HT-29 (cell line): Measurements from ENCODE around the gene GPR15LG. TPM values are rescaled to one million over a fixed set of nuclear protein-coding genes. Genes with fewer than 3 reads are reported as not detected.

Source experiments
- DNase-seq: peaks from one replicate; pipeline ENCODE4 v3.0.0-alpha.2; 2015; ENCODE audit warnings: low spot score
- total RNA-seq: library from RNA; depleted of rRNA; stranded (reverse); fragments of >200 nt; shearing (Covaris generic); gene quantifications from 2 replicates; pipeline ENCODE4 v1.2.3, GENCODE V29; 2014

GPR15LG gene
- total RNA-seq, 1 experiment from 2014 or later = not detected

GRCh38 chr10:84193327-84193726, 19.7 kb downstream of the GPR15LG start:
- no peak for DNase-seq

GRCh38 chr10:84193846-84194423, 20.3 kb downstream of the GPR15LG start:
- DNase-seq = no peak

- DNase-seq = no peak
Measured at GRCh38 chr10:84194424-84195043, 20.9 kb downstream of the GPR15LG start, which contains the start of gene CDHR1. Gene CDHR1 (plus strand): TSS chr10:84194537. CDS start chr10:84194761, 224 bp downstream.

GRCh38 chr10:84195044-84195830, 21.6 kb downstream of the GPR15LG start:
- no peak for DNase-seq

- DNase-seq = no peak
Measured at GRCh38 chr10:84196083-84196482, 22.5 kb downstream of the GPR15LG start.

- no peak for DNase-seq
Measured at GRCh38 chr10:84196941-84197340, 23.3 kb downstream of the GPR15LG start.

- no peak for DNase-seq
Measured at GRCh38 chr10:84197643-84198042, 24.0 kb downstream of the GPR15LG start.

GRCh38 chr10:84198206-84198915, 24.8 kb downstream of the GPR15LG start:
- no peak for DNase-seq

GRCh38 chr10:84200537-84201243, 27.1 kb downstream of the GPR15LG start:
- DNase-seq = no peak

- DNase-seq = no peak
Measured at GRCh38 chr10:84201244-84201606, 27.6 kb downstream of the GPR15LG start.

GRCh38 chr10:84201682-84202081, 28.1 kb downstream of the GPR15LG start:
- no peak for DNase-seq

- DNase-seq = no peak
Measured at GRCh38 chr10:84202349-84202748, 28.7 kb downstream of the GPR15LG start.

- no peak for DNase-seq
Measured at GRCh38 chr10:84204122-84204521, 30.5 kb downstream of the GPR15LG start.

- DNase-seq = no peak
Measured at GRCh38 chr10:84204610-84205009, 31.0 kb downstream of the GPR15LG start.

- peak; percentile 65 for DNase-seq
Measured at GRCh38 chr10:84205049-84205852, 31.6 kb downstream of the GPR15LG start.

GRCh38 chr10:84205853-84206525, 32.4 kb downstream of the GPR15LG start:
- no peak for DNase-seq

- no peak for DNase-seq
Measured at GRCh38 chr10:84208023-84208422, 34.4 kb downstream of the GPR15LG start.

GRCh38 chr10:84211566-84211965, 38.0 kb downstream of the GPR15LG start:
- no peak for DNase-seq

- DNase-seq = no peak
Measured at GRCh38 chr10:84212014-84212413, 38.4 kb downstream of the GPR15LG start.

GRCh38 chr10:84213076-84213475, 39.5 kb downstream of the GPR15LG start:
- DNase-seq = no peak
